GM21423 (cell line): ENCODE results near the gene CHKB.
"Not testable (repeated sequence)": the region's sequence is repeated elsewhere in the genome, so short reads cannot be mapped to it uniquely, and the experiment has no call there.

Experiments used
- ATAC-seq: cut with Tn5 transposase; IDR thresholded peaks from one replicate; pipeline ENCODE4 v1.9.1; 2021; ENCODE audit warnings: mild to moderate bottlenecking, moderate library complexity; ENCODE audit not compliant: unreplicated experiment

CHKB gene

DNA sequence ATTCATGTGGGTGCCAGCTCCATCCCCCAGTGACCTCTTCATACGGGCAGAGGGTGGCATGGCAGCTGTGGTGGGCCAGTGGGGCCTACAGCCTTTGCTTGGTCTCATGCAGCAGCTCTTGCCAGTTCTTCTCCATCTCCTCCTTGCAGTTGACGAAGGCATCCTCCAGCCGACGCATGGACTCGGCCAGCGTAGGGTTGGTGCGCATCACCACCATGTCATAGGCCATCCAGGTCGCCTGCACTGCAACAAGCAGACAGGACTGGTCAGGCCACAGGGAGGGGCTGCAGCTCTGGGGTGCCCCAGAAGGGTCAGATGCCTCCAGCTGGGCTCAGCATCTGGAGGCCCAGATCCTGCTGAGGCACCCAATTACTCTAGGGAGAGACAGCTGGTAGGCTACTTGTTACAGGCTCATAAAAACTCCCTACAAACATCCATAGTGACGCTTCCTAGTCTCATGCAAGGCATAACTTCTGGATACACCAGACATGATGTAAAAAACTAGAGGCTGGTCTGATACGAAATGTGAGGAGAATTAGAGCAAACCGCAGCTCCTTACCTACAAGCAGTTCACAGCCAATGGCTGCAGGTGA, 31.4 kb downstream of the CHKB start:
- no peak for ATAC-seq

DNA sequence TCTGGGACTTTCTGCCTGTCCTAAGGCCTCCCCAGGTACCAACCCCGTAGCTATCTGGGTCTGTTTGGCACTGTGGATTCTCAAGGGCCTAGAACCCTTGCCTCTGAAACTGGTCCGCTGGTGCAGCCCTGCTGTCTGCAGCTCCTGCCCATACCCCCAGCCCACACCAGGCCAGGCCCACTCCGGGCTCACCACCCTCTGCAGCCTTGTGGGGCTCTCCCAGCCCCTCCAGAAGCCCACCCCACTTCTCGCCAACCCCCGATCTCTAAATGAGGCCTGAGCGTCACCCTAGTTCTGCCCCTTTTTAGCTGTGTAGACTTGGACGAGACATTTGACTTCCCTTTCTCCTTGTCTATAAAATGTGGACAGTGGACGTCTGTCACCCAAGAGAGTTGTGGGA, 32.3 kb downstream of the CHKB start:
- no peak for ATAC-seq

DNA sequence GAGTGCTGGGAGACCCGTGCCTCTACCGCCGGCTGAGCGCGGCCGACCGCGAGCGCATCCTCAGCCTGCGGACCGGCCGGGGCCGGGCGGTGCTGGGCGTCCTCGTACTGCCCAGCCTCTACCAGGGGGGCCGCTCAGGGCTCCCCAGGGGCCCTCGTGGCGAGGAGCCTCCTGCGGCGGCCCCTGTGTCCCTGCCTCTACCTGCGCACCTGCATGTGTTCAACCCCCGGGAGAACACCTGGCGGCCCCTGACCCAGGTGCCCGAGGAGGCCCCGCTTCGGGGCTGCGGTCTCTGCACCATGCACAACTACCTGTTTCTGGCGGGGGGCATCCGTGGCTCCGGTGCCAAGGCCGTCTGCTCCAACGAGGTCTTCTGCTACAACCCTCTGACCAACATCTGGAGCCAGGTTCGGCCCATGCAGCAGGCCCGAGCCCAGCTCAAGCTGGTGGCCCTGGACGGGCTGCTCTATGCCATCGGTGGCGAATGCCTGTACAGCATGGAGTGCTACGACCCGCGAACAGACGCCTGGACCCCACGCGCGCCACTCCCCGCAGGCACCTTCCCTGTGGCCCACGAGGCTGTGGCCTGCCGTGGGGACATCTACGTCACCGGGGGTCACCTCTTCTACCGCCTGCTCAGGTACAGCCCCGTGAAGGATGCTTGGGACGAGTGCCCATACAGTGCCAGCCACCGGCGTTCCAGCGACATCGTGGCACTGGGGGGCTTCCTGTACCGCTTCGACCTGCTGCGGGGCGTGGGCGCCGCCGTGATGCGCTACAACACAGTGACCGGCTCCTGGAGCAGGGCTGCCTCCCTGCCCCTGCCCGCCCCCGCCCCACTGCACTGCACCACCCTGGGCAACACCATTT, 33.5 kb downstream of the CHKB start:
- ATAC-seq, result no peak

DNA sequence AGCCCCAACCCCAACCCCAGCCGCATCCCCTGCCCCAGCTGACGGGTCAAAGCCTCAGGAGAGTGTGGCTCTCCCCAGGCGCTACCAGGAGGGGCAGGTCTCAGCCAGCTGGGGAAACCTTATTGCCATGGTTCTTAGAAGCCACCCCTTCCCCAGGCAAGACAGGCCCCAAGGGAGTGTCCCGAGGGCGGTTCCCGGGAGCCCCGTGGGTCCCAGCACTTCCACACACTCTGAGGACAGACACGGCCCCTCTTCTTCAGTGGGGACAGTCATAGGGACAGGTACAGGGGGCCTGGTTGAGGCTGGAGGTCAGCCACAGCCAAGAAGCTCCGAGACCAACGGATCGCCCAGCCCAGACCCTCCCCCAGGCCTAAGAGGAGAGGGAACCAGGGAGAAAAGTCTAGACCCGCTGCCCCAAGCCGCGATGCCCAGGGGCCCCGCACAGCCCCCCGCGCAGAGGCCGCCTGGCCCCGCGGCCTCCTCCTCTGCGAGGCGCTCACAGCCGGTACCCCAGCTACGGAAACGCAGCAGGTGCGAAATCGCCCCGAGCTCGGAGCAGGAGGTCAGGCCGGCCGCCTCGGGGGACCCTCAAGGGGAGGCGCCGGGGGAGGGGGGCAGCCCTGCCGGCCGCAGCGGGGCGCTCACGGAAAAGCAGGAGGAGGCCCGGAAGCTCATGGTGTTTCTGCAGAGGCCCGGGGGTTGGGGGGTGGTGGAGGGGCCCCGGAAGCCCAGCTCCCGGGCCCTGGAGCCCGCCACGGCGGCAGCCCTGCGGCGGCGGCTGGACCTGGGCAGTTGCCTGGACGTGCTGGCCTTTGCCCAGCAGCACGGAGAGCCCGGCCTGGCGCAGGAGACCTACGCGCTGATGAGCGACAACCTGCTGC, 34.4 kb downstream of the CHKB start:
- no peak for ATAC-seq

DNA sequence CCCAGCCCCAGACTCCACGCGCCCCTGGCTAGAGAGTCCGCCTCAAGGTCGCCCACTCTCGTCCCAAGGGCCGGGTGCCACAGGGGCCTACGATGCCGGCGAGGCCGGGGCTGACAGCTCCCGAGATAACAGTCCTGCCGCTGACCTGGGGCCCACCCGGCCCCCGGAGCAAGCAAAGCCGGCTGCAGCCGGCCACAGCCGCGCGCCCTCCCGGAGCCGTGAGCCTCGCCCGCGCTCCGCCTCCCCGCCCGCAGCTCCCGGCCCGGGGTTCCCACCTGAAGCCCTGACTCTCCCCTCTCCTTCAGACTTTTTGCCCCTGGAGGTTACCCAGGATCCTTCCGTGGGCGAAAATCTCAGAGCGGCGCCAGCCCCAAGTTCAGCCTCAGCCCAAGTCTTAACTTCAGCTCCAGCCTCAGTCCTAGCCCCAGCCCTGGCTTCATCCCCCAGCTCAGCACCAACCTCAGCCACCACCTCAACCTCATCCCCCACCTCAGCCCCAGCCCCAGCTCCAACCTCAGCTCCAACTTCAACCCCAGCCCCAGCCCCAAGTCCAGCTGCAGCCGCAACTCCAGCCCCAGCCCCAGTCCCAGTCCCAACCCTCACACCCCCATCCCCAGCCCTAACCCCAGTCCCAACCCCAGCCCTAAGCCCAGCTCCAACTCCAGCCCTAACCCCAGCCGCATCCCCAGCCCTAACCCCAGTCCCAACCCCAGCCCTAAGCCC, 35.2 kb downstream of the CHKB start:
- ATAC-seq, result no peak

DNA sequence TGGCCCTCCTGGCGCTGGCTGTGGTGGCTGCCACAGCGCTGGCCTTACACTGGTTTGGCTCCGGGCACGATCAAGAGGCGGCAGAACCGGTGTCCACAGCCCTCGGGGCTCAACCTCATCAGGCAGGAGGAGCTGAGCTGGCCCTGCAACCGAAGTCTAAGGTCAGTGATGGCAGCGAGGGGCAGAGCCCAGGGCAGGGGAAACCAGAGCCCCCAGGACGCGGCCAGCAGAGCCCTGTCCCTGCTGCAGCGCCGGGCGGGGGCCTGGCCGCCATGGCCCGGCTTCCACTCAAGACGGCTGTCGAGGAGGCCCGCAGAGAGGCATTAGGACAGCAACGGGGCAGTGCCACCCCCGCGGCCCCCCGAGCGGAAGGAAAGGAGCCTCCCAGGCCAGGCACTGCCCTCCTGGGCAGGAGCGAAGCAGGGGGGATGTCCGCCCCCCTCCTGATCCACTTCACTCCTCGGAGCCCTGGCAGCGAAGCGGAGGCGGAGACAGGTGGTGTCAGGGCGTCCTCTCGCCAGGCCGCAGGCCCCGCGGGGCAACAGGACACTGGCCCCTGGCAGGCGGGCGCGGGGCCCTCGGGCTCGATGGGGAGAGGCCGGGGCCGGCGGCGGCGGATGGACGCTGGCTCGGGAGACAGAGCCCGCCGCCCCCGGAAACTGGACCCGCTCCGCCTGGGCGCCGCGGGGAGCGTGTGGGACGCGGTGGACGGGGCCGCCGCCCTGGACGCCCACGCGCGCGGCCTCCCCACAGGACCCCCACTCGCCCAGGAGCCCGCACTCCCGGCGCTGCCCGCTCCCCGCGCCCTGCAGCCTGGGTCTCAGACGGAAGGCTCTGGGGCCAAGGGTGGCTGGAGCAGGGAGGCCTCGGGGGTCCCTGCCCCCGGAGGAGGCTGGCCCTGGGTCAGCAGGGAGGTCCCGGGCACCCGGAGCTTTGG, 36.1 kb downstream of the CHKB start:
- no peak for ATAC-seq

DNA sequence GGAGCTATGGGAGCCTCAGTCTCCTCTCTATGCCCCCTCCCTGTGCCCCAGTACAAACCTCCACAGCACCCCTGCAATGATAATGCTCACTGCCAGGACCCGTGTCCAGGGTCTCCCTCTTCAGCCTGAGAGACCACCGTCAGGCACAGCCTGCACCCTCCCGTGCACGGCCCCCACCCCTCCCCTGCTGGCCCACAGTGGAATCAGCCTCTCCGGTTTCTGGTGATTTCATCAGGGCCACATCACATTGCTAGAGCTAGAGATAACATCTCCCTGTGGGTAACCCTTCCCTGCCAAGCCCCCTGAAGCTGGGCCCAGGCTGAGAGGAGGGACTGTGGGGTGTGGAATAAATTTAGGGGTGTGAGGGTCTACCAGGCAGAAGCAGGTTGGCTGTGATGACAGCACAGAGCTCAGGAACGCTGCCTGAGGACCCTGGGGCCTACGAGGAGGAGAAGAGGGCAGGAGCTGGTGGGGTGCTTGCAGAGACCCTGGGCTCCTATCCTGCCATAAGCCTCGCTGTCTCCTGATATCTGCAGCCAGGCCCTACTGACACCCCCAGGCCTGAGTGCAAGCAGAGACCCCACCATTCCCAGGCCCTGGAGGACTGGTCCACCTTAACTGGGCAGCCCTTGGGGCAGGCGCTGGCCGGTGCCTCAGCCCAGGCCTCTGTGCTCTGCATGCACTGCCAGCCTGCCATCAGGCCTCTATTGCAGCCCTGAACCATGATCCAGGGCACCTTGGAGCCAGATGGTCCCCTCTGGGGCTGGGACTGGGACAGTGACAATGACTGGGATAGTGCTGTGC, 36.9 kb downstream of the CHKB start, which contains the start of gene KLHDC7B:
Gene KLHDC7B, plus strand, starts transcription at position 378 of the 804 bp plus-strand sequence. Its CDS starts 345 bp downstream, at position 723.
- ATAC-seq, result no peak

DNA sequence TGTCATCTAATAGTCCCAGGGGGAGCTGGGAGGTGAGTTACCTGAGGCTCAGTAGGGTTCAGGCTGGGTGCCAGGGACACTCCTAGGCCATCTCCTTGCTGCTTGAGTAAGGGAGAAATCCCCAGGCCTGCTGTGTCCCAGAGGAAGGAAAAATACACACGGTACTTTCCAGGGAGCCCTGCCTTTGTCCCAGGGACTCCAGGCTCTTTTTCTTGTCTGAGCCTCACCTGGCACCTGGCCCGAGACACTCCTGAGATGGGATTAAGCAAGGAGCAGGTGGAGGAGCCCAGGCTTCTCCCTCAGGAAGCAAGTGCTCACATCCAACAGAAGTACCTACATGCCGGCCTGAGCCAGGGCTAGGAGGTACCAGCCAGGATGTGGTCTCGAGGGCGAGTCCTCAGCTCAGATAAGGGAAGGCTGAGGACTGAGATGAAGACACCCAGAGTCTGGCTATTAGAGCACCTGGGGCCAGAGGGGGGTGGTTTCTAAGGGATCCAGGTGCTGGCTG, 37.8 kb downstream of the CHKB start:
- no peak for ATAC-seq

DNA sequence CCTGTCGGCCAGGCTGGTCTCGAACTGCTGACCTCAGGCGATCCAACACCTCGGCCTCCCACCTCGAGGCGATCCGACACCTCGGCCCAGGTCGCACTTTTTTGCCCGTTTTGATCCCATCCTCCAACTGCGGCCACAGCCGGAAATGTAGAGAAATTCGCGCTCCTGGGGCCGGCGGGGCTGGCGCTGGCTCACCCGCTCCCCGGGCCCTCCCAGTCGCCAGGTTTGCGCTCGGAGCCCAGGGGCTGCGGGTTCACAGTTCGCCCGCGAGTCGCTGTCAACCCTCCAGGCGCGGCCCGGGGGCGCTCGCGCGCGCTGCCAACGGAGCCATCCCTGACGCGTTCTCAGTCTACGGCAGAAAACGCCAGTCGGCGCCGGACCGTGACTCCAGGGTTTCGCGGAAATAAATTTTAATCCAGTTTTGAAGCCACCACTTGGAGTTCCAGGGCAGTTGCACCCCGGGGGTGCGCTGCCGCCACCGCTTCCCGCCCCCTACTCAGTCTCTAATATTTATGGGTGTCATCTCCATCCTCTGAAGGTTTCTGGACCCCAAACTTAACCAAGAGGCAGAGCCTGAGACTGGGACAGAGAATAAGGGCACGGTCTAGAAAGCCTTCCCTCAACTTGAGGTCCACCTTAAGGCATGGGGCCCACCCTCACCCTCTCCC, 38.4 kb downstream of the CHKB start:
- no peak for ATAC-seq

DNA sequence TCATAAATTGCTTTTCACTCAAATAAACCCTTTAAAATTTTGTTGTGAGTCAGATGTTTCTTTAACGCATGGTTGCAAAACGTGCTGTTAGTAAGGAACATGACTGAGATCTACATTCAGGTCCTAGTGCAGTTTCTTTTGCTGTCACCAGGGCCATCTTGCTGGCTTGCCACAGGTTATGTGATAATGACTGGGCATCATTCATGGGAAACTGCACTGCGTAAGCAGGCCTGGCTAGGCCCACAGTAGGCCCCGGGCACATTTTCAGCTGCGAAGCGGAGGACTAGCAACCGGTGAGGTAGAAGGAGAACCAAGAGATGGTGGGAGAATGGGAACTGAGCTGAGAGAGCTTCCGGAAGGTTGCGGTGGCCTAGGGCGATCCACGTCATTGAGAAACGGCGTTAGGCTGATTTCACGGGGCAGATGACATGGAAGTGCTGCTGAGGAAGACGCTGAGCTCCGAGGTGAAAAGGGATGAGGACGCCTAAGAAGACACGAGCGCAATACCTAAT, 40.2 kb downstream of the CHKB start:
- no peak for ATAC-seq

DNA sequence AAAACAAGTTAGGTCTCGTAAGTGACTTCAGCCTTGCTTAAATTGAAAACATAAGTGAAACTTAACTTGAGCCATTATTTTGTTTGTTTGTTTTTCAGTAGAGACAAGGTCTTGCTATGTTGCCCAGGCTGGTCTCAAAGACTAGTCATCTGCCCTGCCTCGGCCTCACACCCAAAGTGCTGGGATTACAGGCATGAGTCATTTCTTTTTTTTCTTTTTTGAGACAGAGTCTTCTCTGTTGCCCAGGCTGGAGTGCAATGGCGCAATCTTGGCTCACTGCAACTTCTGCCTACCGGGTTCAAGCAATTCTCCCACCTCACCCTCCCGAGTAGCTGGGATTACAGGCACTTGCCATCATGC, 41.0 kb downstream of the CHKB start:
- ATAC-seq, result not testable (repeated sequence)

DNA sequence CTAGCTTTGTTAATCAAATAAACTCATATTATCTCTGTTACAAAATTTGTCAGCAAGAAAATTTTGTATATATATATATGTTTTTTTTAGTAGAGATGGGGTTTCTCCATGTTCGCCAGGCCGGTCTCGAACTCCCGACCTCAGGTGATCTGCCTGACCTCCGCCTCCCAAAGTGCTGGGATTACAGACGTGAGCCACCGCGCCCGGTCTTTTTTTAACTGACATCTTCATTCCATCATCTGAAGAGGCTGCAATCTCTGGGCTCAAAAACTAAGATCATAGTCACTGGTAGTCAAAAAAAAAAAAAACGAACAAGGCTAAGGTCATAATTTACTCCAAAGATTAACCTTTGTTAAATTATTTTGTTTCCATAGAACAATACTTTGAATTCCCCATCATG, 42.3 kb downstream of the CHKB start:
- ATAC-seq, result no peak

DNA sequence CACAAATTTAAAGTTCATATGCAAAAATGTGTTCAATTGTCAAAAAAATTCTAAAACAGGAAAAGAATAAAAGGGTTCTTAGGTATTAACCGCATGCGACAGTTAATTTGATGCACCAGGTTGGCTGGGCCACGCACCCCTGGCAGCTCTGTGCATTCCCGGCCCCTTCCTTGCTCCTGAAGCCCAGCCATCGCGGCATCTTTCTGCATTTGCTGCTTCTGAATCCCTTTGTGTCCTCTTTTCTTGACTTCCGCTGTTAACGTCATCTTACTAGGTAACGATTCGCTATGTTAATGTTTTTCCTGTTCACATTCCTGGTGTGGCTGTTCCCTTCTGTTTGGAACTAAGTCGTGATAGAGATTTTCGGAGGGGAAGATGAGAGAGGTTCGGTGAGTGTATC, 44.9 kb downstream of the CHKB start:
- no peak for ATAC-seq

DNA sequence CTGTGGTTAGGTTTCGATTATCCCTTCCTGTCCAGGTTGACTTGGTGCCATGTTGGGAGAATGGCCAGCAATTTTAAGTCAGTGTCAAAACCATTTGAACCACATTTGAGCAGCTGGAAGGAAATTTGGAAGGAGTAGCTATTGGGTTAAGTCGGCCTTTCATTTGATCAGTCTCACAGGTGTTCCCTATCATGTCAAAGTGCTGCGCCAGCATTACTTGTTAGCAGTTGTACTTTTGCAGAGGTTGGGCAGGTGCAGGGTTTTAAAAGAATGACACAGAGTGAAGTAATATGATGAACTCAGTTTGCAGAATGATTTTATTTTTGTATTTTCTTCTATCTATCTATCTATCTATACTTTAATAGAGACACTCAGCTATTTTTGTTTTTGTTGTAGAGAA, 46.4 kb downstream of the CHKB start:
- no peak for ATAC-seq

DNA sequence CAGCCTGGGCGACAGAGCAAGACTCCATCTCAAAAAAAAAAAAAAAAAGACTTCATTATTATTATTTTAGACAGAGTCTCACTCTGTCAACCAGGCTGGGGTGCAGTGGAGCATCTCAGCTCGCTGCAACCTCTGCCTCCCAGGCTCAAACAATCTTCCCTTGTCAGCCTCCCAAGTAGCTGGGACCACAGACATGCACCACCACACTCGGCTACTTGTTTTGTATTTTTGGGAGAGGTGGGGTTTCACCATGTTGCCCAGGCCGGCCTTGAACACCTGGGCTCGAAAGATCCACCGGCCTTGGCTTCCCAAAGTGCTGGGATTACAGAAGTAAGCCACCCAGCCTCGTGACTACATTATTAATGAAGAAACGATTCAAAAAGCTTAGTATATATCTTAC, 47.5 kb downstream of the CHKB start:
- no peak for ATAC-seq

DNA sequence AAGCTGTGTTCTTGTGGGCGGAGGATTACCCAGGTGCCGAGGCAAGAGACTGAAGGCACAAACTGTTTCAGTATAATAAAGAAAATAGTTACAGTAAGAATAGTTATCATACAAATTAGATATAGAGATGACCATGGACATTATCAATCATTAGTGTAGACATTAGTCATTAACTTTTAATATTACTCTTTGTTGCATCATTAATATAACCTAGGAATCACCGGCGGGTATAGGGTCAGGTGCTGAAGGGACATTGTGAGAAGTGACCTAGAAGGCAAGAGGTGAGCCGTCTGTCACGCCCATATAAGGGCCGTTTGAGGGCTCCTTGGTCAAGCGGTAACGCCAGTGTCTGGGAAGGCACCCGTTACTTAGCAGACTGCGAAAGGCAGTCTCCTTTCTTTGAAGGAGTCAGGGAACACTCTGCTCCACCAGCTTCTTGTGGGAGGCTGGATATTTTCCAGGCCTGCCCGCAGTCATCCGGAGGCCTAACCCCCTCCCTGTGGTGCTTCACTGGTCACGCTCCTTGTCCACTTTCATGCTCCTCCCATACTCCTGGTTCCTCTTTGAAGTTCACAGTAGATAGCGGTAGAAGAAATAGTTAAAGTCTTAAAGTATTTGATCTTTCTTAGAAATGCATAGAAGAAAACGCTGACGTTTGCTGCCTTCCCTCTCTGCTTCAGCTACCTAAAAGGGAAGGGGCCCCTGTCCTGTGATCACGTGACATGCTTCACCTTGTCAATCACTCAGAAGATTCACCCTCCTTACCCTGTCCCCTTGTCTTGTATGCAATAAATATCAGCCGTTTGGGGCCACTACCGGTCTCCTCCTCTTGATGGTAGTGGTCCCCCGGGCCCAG, 48.6 kb downstream of the CHKB start:
- not testable (repeated sequence) for ATAC-seq
